ENCODE measurements around the gene IRF8.

IRF8 gene

GRCh38 chr16:85913141-85913601, 14.2 kb downstream of the IRF8 start:
- DNase-seq (ENCODE audit: low read depth in 3 of 3), result no peak

GRCh38 chr16:85913688-85914422, 14.9 kb downstream of the IRF8 start:
- DNase-seq (ENCODE audit: low read depth in 3 of 3), result no peak

- DNase-seq (ENCODE audit: low read depth in 3 of 3), result no peak
Observed at GRCh38 chr16:85914423-85914794, 15.4 kb downstream of the IRF8 start.

- DNase-seq (ENCODE audit: low read depth in 3 of 3), result no peak
Observed at GRCh38 chr16:85915125-85915845, 16.3 kb downstream of the IRF8 start.

GRCh38 chr16:85916141-85916890, 17.4 kb downstream of the IRF8 start:
- DNase-seq (ENCODE audit: low read depth in 3 of 3), result no peak

- no peak for DNase-seq (ENCODE audit: low read depth in 3 of 3)
Observed at GRCh38 chr16:85917012-85917411, 18.1 kb downstream of the IRF8 start.

GRCh38 chr16:85917959-85918358, 19.0 kb downstream of the IRF8 start:
- DNase-seq (ENCODE audit: low read depth in 3 of 3), result no peak

GRCh38 chr16:85918436-85918835, 19.5 kb downstream of the IRF8 start:
- no peak for DNase-seq (ENCODE audit: low read depth in 3 of 3)

GRCh38 chr16:85919271-85920267, 20.6 kb downstream of the IRF8 start:
- DNase-seq (ENCODE audit: low read depth in 3 of 3), result no peak

- no peak for DNase-seq (ENCODE audit: low read depth in 3 of 3)
Observed at GRCh38 chr16:85921026-85921425, 22.1 kb downstream of the IRF8 start.

GRCh38 chr16:85923153-85924021, 24.4 kb downstream of the IRF8 start:
- DNase-seq (ENCODE audit: low read depth in 3 of 3), result no peak

- peak in 1 of 3 donors; percentile 41 for DNase-seq (ENCODE audit: low read depth in 3 of 3)
Observed at GRCh38 chr16:85924675-85925074, 25.7 kb downstream of the IRF8 start.

GRCh38 chr16:85926370-85926769, 27.4 kb downstream of the IRF8 start:
- DNase-seq (ENCODE audit: low read depth in 3 of 3), result no peak

- no peak for DNase-seq (ENCODE audit: low read depth in 3 of 3)
Observed at GRCh38 chr16:85927371-85927770, 28.4 kb downstream of the IRF8 start.

- no peak for DNase-seq (ENCODE audit: low read depth in 3 of 3)
Observed at GRCh38 chr16:85927959-85928358, 29.0 kb downstream of the IRF8 start.

GRCh38 chr16:85928401-85928820, 29.4 kb downstream of the IRF8 start:
- no peak for DNase-seq (ENCODE audit: low read depth in 3 of 3)

- DNase-seq (ENCODE audit: low read depth in 3 of 3), result no peak
Observed at GRCh38 chr16:85929259-85929721, 30.3 kb downstream of the IRF8 start.

GRCh38 chr16:85930301-85930700, 31.3 kb downstream of the IRF8 start:
- no peak for DNase-seq (ENCODE audit: low read depth in 3 of 3)

- no peak for DNase-seq (ENCODE audit: low read depth in 3 of 3)
Observed at GRCh38 chr16:85931596-85932402, 32.8 kb downstream of the IRF8 start.
